Central memory CD4-positive, alpha-beta T cell (primary cell): ENCODE data around the gene SSH2.

Experiments used
- DNase-seq: peaks from one replicate; pipeline ENCODE4 v3.0.0; 2022

SSH2 gene

DNA sequence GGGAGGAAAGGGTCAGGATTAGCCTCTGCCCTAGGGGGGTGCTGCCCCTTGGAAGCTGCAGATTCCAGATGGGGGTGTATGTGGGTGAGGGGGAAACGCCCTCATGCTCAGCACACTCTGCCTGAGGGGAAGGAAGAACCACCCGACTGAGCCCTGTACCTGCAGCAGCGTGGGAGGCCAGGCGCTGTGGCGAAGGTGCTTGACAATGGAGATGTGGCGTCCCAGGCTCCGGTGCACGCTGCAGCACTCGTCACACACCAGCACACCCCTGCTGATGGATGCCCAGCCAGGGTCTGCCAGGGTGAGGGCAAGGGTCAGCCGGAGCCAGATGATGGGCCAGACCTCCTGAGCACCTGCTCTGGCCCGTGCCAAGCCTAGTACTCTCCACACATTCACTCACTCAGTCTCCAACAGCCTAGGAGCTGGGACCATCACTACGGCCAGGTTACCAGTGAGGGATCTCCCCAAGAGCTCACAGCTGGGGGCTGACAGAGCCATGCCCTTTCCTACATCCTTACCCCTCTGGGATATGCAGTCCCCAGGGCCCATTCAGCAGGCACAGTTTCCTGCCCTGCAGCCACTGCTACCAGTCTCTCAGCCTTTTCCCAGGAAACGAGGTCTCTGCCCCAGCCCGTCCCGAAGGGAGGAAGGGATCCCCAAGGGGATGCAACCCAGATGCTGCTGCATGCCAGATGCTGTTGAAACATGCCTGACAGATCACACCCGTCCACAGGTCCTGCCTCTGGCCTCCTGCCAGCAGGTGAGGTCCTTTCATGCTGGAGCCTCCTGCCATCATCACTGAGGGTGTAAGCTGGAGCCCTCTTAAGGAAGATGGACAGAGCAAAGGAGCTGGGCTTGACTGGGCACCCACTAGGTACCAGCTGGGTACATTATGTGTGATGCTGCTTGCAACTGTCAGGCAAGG, 346.4 kb downstream of the SSH2 start:
- no peak for DNase-seq

DNA sequence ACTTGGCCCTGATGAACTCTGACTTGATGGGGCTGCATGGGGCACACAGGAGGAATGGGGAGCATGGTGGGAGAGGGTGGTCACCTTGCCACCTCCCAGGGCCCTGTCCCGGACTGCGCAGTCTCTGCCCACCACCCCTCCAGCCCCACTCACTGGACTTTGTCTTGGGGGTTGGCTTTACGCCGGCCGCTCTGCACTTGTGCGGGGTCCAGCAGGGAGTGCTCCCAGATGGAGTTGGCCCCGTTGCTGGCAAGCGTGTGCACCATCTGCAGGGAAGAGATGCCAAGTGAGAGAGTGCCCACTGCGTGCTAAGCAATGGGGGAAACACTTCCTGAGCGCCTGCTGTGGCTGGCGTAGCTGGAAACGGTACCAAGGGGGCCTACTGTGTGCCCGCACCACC, 347.3 kb downstream of the SSH2 start:
- no peak for DNase-seq

DNA sequence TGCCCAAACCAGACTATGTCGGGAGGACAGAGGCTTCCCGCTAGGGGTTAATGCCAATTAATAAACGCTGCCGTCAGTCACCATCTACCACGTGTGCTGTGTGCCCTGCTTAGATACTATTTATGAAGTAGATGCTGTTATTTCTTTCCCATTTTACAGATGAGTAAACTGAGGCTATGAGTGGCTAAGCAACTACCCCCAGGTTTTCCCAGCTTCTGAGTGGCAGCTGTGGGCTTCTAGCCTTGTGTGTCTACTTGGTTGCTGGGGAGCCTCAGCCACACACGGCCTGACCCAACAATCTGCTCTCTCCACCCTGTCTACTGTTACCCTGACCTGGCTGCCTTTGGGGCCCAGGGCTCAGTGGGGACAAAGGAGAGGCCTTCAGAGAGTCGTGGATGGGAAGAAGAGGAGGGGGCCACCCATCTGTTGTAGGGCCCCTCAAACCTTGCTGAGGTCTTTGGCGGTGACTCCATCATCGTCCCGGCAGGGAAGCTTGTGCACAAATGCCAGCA, 347.7 kb downstream of the SSH2 start:
- DNase-seq, result no peak

DNA sequence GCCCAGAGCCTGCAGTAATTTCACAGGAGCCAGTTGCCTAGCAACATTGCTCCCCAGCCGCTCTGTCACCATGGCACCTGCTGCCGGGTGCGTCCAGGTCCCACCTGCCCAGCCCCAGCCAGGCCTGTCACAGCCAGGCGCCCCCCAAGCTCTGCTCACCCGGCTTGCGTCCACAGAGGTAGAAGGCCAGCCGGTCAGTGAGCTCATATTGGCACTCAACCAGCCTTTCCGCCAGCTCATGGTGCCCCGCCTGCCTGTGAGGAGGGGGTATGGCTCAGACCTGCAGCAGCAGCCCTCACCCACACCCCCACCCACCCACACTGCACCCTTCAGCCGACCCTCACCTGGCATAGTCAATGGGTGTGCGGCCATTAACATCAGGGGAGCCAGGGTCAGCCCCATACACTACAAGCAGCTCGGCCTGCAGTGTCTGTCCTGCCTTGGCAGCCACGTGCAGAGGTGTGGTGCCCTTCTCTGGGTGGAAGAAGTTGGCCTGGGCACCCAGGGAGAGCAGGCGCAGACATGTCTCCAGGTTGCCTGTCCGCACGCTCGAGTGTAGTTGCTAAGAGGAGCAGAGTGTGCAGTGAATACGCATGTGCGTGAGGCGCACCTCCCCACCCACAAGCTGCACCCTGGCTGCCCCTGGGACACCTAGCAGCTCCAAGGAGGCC, 348.3 kb downstream of the SSH2 start:
- no peak for DNase-seq

DNA sequence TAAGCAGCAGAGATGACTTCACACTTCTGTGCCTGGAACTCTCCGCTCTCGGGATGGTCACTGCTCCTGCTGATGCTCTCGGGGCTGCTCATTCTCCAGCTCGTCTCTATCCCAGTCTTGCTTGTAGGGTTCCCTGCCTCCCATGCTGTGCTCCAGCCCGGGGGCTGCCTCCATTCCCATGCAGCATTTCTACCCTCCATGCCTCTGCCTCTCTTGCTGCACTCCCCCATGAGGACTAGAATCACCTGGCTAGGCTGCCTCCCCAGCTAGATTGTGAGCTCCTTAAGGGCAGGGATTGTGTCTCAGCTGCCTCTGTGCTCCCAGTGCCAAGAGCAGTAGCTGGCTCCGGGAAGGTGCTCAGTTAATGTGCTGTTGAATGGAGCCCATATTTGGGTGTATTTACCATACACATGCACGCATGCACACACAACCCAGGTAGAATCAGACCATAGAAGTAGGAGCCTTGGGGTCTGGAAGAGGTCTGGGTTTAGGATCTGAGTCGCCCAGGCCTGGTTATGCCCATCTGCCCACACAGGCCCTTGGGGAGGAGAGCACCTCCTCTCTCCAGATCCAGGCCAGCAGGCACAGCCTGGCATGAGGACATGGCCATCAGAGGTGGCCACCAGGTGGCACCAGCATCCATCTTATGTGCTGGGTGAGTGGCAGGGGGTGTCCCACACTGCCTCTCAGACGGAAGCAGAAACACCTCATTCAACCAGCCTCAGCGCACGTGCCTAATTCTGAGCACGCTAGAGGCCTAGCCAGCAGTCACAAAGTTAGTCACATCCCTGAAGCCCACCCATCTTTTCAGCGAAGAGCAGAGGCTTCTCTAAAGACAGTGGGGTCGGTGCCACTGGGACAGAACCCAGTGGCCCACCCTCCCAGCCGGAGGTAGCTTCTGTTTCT, 349.9 kb downstream of the SSH2 start:
- peak; percentile 84 for DNase-seq

DNA sequence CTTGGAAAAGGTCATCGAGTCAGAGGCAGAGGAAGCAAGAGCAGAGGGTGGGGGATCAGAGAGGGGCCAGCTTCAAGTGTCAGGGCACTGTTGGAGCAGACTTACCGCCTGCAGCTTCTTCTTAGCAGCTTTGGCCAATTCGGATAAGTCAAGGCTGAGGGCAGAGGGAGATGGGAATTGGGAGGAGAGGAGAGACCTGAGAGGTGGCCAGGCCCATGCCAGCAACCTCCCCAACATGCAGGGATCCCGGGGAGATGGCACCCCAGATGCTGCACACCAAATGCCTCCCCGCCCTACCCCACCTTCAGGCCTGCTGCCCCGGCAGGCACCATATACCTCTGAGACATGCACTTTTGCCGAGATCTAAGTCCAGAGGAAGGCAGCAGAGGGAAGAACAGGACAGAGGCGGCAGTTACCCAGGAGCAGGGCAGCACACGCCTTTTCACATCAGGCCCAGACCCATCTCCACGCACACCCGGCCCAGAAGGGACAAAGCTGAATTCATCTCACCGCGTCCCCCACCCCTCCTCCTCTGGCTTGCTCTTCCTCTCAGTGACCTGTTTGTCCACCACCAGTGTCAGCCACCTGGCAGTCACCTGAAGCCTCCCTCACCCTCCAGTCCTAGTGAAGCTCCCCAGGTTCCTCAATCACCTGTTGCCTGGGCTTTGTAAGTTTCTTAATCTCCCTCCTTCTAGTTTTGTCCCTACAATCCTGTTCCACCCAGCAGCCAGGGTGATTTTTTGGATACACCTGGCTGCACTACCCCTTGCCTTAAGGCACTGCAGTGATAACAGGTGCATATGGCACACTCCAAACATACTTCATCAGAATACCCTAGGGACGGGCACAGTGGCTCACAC, 351.2 kb downstream of the SSH2 start:
- no peak for DNase-seq

DNA sequence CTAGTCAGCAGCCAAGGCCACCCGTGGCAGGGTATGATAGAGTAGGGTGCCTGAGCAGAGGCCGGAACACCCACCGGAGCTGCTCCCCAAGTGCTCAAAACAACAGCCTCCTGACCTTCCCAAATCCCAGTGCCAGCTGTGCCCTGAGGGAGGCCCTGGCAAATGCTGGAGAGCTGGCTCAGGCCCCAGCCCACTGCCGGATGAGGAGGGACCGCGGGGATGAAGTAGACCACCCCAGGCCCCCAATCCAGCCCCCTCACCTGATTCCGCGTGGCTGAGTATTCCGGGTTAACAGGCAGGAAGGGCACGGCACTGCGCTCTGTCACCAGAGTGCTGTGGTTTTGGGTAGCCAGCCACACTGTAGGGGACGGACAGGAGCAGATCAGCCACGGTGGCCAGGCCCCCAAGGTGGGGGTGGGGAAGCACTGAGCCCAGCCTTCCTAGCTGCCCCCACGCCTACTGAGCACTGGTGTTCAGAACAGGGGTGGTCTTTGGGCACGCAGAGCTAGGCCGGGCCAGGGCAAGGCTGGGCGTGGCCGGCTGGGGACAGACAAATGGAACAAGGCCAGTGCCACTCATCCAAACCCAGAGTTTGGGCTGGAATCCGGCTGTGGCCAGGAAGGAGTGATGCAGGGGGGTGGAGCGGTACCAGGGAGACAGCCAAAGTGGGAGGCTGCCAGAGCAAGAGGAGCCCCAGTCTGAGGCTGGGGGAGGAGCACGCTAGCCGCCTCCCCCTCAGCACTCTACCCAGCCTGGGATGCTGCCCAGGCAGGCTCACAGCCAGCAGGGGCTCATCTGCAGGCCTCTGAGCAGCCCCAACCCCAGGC, 352.4 kb downstream of the SSH2 start:
- no peak for DNase-seq

DNA sequence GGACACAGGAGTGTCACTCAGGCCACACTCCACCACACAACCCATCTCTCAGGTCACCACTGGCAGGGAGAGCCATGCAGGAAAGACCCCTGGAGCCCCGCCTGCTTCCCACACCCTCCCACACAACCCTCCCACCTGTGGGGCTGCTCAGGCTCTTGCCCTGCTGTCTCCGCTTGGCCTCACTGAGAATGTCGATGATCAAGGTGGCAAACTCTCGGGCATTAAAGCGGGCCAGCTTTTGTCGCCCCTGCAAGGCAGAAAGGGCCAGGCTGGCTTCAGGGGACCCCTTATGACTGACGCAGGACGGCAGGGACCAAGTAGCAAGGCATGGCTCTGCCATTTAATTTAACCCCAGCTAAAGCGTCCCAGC, 353.0 kb downstream of the SSH2 start:
- DNase-seq, result no peak

DNA sequence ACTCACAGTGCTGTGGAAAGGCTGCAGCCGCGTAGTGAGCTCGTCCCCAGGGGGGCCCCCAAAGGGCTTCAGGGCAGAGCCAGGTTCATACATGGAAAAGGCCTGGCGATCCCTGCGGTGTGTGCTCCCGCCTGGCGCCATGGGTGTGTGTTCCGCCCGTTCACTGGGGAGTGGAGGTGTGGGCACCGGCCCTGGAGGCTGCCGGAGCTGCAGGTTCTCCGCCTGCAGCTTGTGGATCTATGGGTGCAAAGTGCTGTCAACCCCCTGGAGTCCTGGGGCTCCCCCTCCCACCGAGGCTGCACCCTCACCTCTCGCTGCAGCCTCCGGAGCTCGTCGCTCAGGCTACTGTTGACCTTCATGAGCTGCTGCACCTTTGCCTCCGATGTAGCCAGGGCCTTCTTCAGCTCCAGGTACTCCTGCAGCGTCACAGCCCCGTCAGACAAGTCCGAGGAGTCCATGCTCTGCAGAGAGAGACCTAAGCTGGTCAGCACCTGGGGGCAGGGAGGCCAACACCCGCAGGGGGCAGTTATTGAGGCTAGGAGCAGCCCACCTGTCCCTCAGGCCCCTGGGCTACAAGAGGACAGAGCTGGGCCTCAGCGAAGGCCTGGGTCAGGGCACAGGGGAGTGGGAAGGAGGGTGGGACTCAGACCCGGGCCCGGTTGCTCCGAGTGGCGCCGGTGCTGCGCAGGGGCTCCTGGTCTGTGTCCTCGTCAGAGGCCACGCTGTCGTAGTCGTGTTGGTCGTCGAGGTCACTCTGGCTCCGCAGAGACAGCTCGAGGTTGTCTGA, 353.6 kb downstream of the SSH2 start:
- no peak for DNase-seq
